ENCODE data around the gene MYO9B. TPM values are rescaled to one million over a fixed set of nuclear protein-coding genes. Genes with fewer than 3 reads are reported as not detected.

Gene MYO9B
- polyA plus RNA-seq, 1 donor (not counting 4 experiments of a cell fraction or from before 2014, with no cell fraction given), result 14.3 TPM

DNA sequence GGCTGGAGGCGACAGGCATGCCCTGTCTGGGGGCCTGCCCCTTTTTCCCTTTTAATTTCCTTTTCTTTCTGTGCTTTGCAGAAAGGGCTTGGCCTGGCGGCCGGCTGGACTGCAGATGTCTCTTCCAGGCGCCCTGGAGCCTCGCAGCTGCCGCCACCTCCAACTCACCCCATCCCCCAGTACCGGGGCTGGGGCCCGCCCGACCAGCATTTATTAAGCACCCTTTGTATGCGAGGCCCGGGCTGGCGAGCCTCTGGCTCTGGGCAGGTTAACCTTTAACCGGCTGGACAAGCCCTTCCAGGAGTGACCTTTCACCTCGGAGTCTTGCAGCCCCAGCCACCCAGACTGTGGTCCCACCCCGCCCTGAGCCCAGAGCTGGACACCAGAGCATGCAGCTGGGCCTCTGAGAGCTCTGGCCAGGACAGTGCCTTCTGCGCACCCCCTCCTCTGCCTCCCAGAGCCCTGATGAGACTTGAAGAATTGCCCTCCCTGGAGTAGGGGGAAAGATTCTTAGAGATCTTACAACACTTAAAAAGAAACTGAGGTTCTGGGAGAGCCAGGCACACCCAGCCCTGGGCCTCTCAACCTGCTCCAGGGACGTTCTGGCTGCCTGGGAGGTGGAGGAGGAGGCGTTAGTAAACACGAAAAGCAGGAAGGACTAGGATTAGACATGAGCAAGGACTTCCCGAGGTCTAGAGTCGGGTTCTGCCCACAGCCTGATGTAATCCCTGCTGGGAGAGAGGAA is 171.3 kb downstream of the MYO9B start:
- peak overlapping the region in 1 of 3 experiments; percentile 38 for H3K4me3 ChIP-seq (ENCODE audit: control insufficient read depth in 2 of 3, extremely low read depth in 1 of 3, insufficient read depth in 2 of 3, low read depth in 1 of 3, low read length in 3 of 3)
- no peak overlapping the region for H3K27ac ChIP-seq (ENCODE audit: control insufficient read depth, insufficient read depth, low read length)
- DNase-seq (ENCODE audit: low read depth, low spot score), result no peak

DNA sequence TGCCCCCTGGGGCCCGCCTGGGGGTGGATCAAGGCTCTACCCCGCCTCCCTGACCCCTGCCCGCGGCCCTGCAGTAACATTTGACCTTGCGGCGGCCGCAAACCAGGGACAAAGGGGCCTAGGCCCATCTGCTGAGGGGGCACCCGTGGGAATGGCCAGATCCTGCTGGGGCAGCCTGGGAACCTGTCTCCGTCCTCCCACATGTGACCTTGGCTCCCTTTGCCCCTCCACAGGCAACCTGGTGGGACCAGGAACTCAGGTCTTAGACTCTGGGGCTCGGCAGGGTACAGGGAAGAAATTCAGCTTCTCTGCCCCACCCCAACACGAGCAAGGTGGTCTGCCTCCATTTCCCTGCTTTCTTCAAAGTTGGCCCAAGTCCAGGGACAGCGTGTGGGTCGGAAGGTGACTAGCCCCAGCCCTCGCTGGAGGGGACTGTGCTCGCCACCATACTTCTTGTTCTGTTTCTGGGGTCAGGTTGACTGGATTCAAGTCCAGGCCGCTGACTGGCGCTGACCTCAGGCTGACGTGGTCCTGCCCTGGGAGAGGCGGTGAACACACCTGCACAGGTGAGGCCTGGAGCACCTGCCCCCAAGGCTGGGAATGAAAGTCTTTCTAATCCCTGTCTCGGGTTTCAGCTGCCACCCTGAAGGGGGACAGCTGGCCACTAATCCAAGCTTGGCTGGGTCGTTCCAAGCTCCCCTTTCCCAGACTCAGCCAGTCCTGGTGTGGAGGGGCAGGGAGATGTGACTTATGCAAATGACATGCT is 172.6 kb downstream of the MYO9B start:
- Histone ChIP-seq H3K27ac (ENCODE audit: control insufficient read depth, insufficient read depth, low read length) (no peak overlapping the region), H3K9ac (ENCODE audit: control insufficient read depth, extremely low read depth, insufficient read depth, low read length) (no peak overlapping the region), H3K9me1 (ENCODE audit: control insufficient read depth, extremely low read depth, insufficient read depth, low read length) (no peaks in the 10 kb centered on the region), H3K36me3 (ENCODE audit: control insufficient read depth in 2 of 2, extremely low read depth in 1 of 2, insufficient read depth in 2 of 2, low read length in 2 of 2) (no peaks in the 10 kb centered on the region), H4K20me1 (ENCODE audit: control insufficient read depth, extremely low read depth, insufficient read depth, low read length) (no peaks in the 10 kb centered on the region), H3K27me3 (ENCODE audit: control insufficient read depth, extremely low read depth, insufficient read depth, low read length) (no peaks in the 10 kb centered on the region), H3K4me1 (ENCODE audit: control insufficient read depth, extremely low read depth, insufficient read depth, low read length) (peaks cover 26% of the 10 kb centered on the region), H3K9me3 (ENCODE audit: control insufficient read depth, low read depth, low read length) (no peaks in the 10 kb centered on the region), H3K4me2 (ENCODE audit: control insufficient read depth, extremely low read depth, insufficient read depth, low read depth, low read length) (no peak overlapping the region), H3K79me2 (ENCODE audit: control insufficient read depth, insufficient read depth, low read length) (peaks cover 18% of the 10 kb centered on the region), H3K4me3 (ENCODE audit: control insufficient read depth in 2 of 3, extremely low read depth in 1 of 3, insufficient read depth in 2 of 3, low read depth in 1 of 3, low read length in 3 of 3) (no peak overlapping the region), H2AFZ (ENCODE audit: control insufficient read depth, low read length) (no peak overlapping the region)
- FAIRE-seq, result no peak
- peak; percentile 54 for DNase-seq (ENCODE audit: low read depth, low spot score)
- dilution Hi-C loops (cut with MboI; ENCODE audit: extremely low pct_ligation_motif_present, low sequenced_read_pairs), result no loop called here
- TF ChIP-seq EZH2 (IDR thresholded peaks at IDR 0.05; ENCODE audit: low read length) (no peak), CTCF (optimal IDR thresholded peaks at IDR 0.05 in 1 of 3, IDR thresholded peaks at IDR 0.05 in 1 of 3, conservative IDR thresholded peaks at IDR 0.05 in 1 of 3; ENCODE audit: extremely low read depth in 1 of 3, insufficient read depth in 2 of 3, low read length in 3 of 3) (no peak)

More for the DNA sequence above, 171.3 kb downstream of the MYO9B start:
- Histone ChIP-seq H3K9me1 (ENCODE audit: control insufficient read depth, extremely low read depth, insufficient read depth, low read length) (no peaks in the 10 kb centered on the region), H3K9me3 (ENCODE audit: control insufficient read depth, low read depth, low read length) (no peaks in the 10 kb centered on the region), H3K36me3 (ENCODE audit: control insufficient read depth in 2 of 2, extremely low read depth in 1 of 2, insufficient read depth in 2 of 2, low read length in 2 of 2) (no peaks in the 10 kb centered on the region), H3K9ac (ENCODE audit: control insufficient read depth, extremely low read depth, insufficient read depth, low read length) (peak overlapping the region; percentile 52), H3K79me2 (ENCODE audit: control insufficient read depth, insufficient read depth, low read length) (peaks cover 29% of the 10 kb centered on the region), H3K4me2 (ENCODE audit: control insufficient read depth, extremely low read depth, insufficient read depth, low read depth, low read length) (peak overlapping the region; percentile 76), H2AFZ (ENCODE audit: control insufficient read depth, low read length) (no peak overlapping the region), H4K20me1 (ENCODE audit: control insufficient read depth, extremely low read depth, insufficient read depth, low read length) (no peaks in the 10 kb centered on the region), H3K27me3 (ENCODE audit: control insufficient read depth, extremely low read depth, insufficient read depth, low read length) (no peaks in the 10 kb centered on the region), H3K4me1 (ENCODE audit: control insufficient read depth, extremely low read depth, insufficient read depth, low read length) (peaks cover 26% of the 10 kb centered on the region)
- dilution Hi-C loops (cut with MboI; ENCODE audit: extremely low pct_ligation_motif_present, low sequenced_read_pairs), result no loop called here
- TF ChIP-seq CTCF (optimal IDR thresholded peaks at IDR 0.05 in 1 of 3, IDR thresholded peaks at IDR 0.05 in 1 of 3, conservative IDR thresholded peaks at IDR 0.05 in 1 of 3; ENCODE audit: extremely low read depth in 1 of 3, insufficient read depth in 2 of 3, low read length in 3 of 3) (no peak), EZH2 (IDR thresholded peaks at IDR 0.05; ENCODE audit: low read length) (no peak)
- FAIRE-seq, result no peak
